B cell (primary cell): ENCODE results near the gene WEE2.
"Not testable (repeated sequence)": the region's sequence is repeated elsewhere in the genome, so short reads cannot be mapped to it uniquely, and the experiment has no call there.

Experiments
- CTCF ChIP-seq: fragments of 200-600 bp; IDR thresholded peaks from one replicate; pipeline ENCODE4 v1.8.0; 2022; ENCODE audit warnings: antibody characterized with exemption, mild to moderate bottlenecking
- EZH2 ChIP-seq: IDR thresholded peaks from 2 replicates; pipeline ENCODE4 v1.6.1; 2012; ENCODE audit warnings: borderline replicate concordance, low read depth, mild to moderate bottlenecking, moderate library complexity, low read length; ENCODE audit not compliant: insufficient read depth, poor library complexity, severe bottlenecking

- TF ChIP-seq CTCF, EZH2: not testable (repeated sequence)
Observed at GRCh38 chr7:141751904-141752303, 43.8 kb downstream of the WEE2 start.
